Gastrocnemius medialis (tissue), 4 donors: ENCODE data around the gene FKBP10.
"Not testable (repeated sequence)": the region's sequence is repeated elsewhere in the genome, so short reads cannot be mapped to it uniquely, and the experiment has no call there.

Source experiments
- POLR2A ChIP-seq, 2 donors: fragments of 450-650 bp; IDR thresholded peaks; one replicate each; pipeline ENCODE4 v1.6.1; 2017; ENCODE audit warnings: antibody characterized with exemption in 2 of 2, mild to moderate bottlenecking in 2 of 2, moderate library complexity in 2 of 2
- TF ChIP-seq, protein P1 (sequence below), 5 experiments: fragments of 450-650 bp in 3 of 5; fragments of 200-600 bp in 2 of 5; sonication (generic) in 2 of 5; IDR thresholded peaks in 4 of 5; conservative IDR thresholded peaks in 1 of 5; 1 replicate in 4 of 5; 2 replicates in 1 of 5; pipeline ENCODE4 v1.5.1; 2016 to 2019; ENCODE audit warnings: antibody characterized with exemption in 5 of 5, mild to moderate bottlenecking in 3 of 5, moderate library complexity in 3 of 5

DNA sequence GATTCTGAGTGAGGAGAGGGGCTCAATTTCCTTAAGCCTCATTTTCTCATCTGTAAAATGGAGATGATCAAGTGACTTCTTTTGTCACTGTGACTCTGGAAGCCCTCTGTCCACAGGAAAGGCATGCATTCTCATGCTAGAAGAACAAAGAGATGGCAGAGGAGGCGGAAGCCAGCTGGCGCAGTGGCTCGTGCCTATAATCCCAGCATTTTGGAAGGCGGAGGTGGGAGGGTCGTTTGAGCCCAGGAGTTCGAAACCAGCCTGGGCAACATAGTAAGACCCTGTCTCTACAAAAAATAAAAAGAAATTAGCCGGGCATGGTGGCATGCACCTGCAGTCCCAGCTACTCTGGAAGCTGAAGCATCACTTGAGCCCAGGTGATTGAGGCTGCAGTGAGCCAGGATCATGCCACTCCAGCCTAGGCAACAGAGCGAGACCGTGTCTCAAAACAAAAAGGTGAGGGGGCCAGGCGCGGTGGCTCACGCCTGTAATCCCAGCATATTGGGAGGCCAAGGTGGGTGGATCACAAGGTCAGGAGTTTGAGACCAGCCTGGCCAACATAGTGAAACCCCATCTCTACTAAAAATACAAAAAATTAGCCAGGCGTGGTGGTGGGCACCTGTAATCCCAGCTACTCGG, 36.4 kb upstream of the FKBP10 start:
- TF ChIP-seq, protein P1, sequence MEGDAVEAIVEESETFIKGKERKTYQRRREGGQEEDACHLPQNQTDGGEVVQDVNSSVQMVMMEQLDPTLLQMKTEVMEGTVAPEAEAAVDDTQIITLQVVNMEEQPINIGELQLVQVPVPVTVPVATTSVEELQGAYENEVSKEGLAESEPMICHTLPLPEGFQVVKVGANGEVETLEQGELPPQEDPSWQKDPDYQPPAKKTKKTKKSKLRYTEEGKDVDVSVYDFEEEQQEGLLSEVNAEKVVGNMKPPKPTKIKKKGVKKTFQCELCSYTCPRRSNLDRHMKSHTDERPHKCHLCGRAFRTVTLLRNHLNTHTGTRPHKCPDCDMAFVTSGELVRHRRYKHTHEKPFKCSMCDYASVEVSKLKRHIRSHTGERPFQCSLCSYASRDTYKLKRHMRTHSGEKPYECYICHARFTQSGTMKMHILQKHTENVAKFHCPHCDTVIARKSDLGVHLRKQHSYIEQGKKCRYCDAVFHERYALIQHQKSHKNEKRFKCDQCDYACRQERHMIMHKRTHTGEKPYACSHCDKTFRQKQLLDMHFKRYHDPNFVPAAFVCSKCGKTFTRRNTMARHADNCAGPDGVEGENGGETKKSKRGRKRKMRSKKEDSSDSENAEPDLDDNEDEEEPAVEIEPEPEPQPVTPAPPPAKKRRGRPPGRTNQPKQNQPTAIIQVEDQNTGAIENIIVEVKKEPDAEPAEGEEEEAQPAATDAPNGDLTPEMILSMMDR (IDR thresholded peaks at IDR 0.05 in 4 of 5, conservative IDR thresholded peaks at IDR 0.05 in 1 of 5), result not testable (repeated sequence)
- not testable (repeated sequence) for TF ChIP-seq POLR2A (IDR thresholded peaks at IDR 0.05)
